Right atrium auricular region (tissue), 2 donors: Measurements from ENCODE around the gene MANSC1. TPM values are rescaled to one million over a fixed set of nuclear protein-coding genes. Genes with fewer than 3 reads are reported as not detected.

Experiments used
- DNase-seq: peaks from one replicate; pipeline ENCODE4 v3.0.0-alpha.2; 2019; ENCODE audit warnings: low spot score
- H3K27ac ChIP-seq, 2 donors: fragments of 200-600 bp; sonication (generic); 1 replicate in 1 of 2; 2 replicates in 1 of 2; pipeline ENCODE4 v1.5.1; 2016 to 2019
- H3K27me3 ChIP-seq, 2 donors: fragments of 200-600 bp; sonication (generic); one replicate each; pipeline versions ENCODE4 v1.5.1 to v1.6.0; 2017 to 2019
- H3K36me3 ChIP-seq: fragments of 200-600 bp; sonication (generic); one replicate; pipeline ENCODE4 v1.5.1; 2016
- H3K4me1 ChIP-seq, 2 donors: fragments of 200-600 bp; sonication (generic); one replicate each; pipeline versions ENCODE4 v1.5.1 to v1.6.0; 2017 to 2019
- H3K4me3 ChIP-seq, 2 donors: fragments of 200-600 bp; sonication (generic); 1 replicate in 1 of 2; 2 replicates in 1 of 2; pipeline ENCODE4 v1.5.1; 2017 to 2019; ENCODE audit warnings: mild to moderate bottlenecking in 1 of 2, moderate library complexity in 1 of 2
- H3K9me3 ChIP-seq, 2 donors: fragments of 200-600 bp; sonication (generic); one replicate each; pipeline ENCODE4 v1.5.1; 2019
- total RNA-seq, 2 donors: library from RNA; depleted of rRNA; stranded (reverse); fragments of >200 nt; gene quantifications; one replicate each; pipeline ENCODE4 v1.1.0, GENCODE V29; 2016
- TF ChIP-seq, protein P1 (sequence below), 2 donors: fragments of 200-600 bp; sonication (generic); IDR thresholded peaks; one replicate each; pipeline ENCODE4 v1.5.1; 2019; ENCODE audit warnings: antibody characterized with exemption in 2 of 2

The MANSC1 gene
- total RNA-seq, 2 donors from 2014 or later: 16.5 to 28.0 TPM

DNA sequence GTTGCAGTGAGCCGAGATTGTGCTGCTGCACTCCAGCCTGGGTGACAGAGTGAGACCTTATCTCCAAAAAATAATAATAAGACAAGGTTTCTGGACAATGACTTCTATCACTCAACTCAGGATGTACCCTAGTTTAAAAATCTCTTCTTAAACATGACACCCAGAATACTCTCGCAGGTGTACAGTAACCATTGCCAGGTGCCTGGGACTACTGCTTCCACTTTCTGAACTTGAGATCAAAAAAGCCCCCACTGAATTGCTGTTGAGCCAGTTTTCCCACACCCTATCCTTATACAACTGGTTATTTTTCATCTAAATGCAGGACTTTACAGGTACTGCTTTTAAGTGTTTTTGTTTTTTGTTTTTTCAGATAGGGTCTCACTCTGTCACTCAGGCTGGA is 43.1 kb upstream of the MANSC1 start:
- TF ChIP-seq, protein P1, sequence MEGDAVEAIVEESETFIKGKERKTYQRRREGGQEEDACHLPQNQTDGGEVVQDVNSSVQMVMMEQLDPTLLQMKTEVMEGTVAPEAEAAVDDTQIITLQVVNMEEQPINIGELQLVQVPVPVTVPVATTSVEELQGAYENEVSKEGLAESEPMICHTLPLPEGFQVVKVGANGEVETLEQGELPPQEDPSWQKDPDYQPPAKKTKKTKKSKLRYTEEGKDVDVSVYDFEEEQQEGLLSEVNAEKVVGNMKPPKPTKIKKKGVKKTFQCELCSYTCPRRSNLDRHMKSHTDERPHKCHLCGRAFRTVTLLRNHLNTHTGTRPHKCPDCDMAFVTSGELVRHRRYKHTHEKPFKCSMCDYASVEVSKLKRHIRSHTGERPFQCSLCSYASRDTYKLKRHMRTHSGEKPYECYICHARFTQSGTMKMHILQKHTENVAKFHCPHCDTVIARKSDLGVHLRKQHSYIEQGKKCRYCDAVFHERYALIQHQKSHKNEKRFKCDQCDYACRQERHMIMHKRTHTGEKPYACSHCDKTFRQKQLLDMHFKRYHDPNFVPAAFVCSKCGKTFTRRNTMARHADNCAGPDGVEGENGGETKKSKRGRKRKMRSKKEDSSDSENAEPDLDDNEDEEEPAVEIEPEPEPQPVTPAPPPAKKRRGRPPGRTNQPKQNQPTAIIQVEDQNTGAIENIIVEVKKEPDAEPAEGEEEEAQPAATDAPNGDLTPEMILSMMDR (IDR thresholded peaks at IDR 0.05): no peak
- Histone ChIP-seq H3K27ac (no peak overlapping the region), H3K27me3 (no peaks in the 10 kb centered on the region), H3K4me1 (peaks cover 0 to 20% of the 10 kb centered on the region in 2 donors), H3K9me3 (no peaks in the 10 kb centered on the region), H3K4me3 (no peak overlapping the region), H3K36me3 (no peaks in the 10 kb centered on the region)
- no peak for DNase-seq

DNA sequence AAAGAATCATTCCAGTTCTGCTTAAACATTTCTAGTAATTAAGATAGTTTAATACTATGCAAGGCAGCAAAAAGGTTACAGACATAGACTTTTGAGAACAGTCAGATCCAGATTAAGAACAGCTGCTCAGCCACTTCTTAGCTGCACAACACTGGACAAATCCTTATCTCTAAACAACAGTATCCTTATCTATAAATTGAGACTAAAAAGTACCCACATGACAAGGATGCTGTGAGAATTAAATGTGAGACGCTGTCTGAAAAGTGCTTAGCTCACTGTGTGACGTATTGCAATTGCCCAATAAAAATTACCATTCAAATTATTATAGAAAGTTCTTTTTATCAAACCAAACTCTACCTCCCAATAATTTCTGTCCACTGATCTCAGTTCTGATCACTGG is 42.4 kb upstream of the MANSC1 start:
- no peak overlapping the region for H3K4me3 ChIP-seq
- H3K4me1 ChIP-seq: peaks cover 0 to 13% of the 10 kb centered on the region in 2 donors
- no peak for DNase-seq
- TF ChIP-seq, protein P1 (IDR thresholded peaks at IDR 0.05): no peak
- H3K36me3 ChIP-seq: no peaks in the 10 kb centered on the region
- H3K9me3 ChIP-seq: no peaks in the 10 kb centered on the region
- H3K27me3 ChIP-seq: no peaks in the 10 kb centered on the region
- peak overlapping the region in 1 of 2 donors; percentile 6 for H3K27ac ChIP-seq

DNA sequence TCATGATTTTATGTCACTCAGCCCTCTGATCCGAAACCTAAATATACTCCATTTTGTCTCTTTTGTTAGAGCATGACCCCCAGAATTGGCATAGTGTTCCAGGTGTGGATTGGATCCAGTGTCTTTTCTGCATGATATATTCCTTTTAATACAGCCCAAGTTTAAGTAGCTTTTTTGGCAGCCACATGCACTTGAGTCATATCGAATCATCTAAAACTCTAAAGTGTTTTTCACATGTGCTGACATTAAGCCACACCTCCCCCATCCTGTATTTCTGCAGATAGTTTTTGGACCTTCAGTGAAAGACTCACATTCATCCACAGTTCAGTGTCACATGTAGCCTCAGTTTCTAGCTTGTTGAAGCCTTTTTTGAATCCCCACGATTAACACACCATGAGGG is 37.5 kb upstream of the MANSC1 start:
- Histone ChIP-seq H3K27ac (no peak overlapping the region), H3K4me1 (no peaks in the 10 kb centered on the region), H3K9me3 (no peaks in the 10 kb centered on the region), H3K27me3 (no peaks in the 10 kb centered on the region), H3K36me3 (no peaks in the 10 kb centered on the region), H3K4me3 (no peak overlapping the region)
- TF ChIP-seq, protein P1 (IDR thresholded peaks at IDR 0.05): no peak
- DNase-seq: no peak

DNA sequence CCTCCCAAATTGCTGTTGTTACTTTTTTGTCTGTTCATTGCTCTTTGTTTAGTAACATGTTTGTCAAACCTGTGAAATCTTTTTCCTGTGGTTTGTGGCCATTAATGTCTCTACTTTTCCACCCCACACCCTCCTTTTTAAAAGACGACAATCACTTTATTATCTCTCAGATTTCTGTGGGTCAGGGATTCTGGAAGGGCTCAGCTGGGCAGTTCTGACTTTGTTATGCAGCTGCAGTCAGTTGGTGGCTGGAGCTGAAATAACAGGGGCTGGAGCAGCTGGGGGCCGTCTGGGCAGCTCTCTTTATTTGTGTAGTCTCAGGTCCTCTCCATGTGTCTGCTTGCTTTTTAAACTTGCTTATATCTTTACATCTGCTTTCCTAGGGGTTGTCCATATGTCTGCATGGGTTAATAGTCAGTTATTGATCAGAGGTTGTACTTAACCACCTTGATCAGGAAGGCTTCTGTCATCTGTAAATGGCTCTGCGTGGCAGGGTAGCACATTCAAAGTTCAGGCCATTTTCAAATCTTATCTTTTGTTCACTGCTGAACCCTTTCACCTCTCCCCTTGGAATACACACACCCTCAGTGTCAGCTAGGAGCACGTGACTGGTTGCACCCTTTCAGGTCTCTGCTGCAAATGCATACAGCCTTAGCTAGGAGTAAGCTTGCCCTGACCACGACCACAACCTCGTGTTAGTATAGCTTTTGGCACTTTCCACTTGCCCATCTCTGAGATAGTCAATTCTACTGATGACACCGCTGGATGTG is 34.7 kb upstream of the MANSC1 start:
- no peak for DNase-seq
- no peaks in the 10 kb centered on the region for H3K9me3 ChIP-seq
- H3K36me3 ChIP-seq: no peaks in the 10 kb centered on the region
- H3K4me1 ChIP-seq: peaks cover 0 to 2% of the 10 kb centered on the region in 2 donors
- no peak overlapping the region for H3K4me3 ChIP-seq
- H3K27ac ChIP-seq: no peak overlapping the region
- TF ChIP-seq, protein P1 (IDR thresholded peaks at IDR 0.05): no peak
- H3K27me3 ChIP-seq: no peaks in the 10 kb centered on the region

DNA sequence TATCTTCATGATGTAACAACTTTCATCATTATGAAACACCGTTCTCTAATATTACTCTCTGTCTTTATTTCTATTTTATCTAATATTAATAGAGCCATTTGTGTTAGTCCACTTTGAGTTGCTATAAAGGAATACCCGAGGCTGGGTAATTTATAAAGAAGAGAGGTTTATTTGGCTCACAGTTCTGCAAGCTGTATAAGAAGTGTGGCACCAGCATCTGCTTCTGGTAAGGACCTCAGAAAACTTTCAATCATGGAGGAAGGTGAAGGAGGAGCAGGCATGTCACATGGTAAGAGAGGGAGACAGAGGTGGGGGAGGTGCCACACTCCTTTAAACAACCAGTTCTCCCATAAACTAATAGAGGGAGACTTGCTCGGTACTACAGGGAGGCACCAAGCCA is 31.9 kb upstream of the MANSC1 start:
- H3K4me1 ChIP-seq: peaks cover 0 to 6% of the 10 kb centered on the region in 2 donors
- DNase-seq: no peak
- no peaks in the 10 kb centered on the region for H3K36me3 ChIP-seq
- no peaks in the 10 kb centered on the region for H3K9me3 ChIP-seq
- TF ChIP-seq, protein P1 (IDR thresholded peaks at IDR 0.05): no peak
- no peak overlapping the region for H3K27ac ChIP-seq
- no peak overlapping the region for H3K4me3 ChIP-seq
- no peaks in the 10 kb centered on the region for H3K27me3 ChIP-seq
